HG03196 (cell line): ENCODE measurements around the gene STX1B.
"Not testable (repeated sequence)": the region's sequence is repeated elsewhere in the genome, so short reads cannot be mapped to it uniquely, and the experiment has no call there.

Experiments
- ATAC-seq: cut with Tn5 transposase; IDR thresholded peaks from one replicate; pipeline ENCODE4 v1.9.1; 2021; ENCODE audit not compliant: unreplicated experiment

STX1B gene

DNA sequence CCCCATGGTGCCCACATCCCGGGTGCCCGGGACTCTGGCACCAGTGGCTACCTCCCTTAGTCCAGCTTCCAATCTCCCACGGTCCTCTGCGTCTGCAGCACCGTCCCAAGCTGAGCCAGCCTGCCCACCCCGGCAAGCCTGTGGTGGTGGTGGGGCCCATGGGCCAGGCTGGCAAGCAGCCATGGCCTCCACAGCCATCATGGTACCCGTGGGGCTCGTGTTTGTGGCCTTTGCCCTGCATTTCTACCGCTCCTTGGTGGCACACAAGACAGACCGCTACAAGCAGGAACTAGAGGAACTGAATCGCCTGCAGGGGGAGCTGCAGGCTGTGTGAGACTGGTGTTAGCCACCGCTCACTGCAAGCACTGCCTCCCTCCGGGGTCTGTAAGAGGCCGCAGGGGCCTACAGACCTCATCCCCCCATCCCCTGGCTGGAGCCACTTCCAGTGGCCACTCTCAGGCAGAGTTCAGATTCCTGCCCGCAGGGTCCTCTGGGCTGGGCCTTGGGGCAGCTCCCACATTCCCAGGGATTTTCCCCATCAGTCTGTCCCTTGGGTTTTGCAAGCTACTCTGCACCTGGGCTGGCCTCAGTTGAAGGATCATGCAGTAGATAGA, 56.8 kb downstream of the STX1B start:
- ATAC-seq = no peak

DNA sequence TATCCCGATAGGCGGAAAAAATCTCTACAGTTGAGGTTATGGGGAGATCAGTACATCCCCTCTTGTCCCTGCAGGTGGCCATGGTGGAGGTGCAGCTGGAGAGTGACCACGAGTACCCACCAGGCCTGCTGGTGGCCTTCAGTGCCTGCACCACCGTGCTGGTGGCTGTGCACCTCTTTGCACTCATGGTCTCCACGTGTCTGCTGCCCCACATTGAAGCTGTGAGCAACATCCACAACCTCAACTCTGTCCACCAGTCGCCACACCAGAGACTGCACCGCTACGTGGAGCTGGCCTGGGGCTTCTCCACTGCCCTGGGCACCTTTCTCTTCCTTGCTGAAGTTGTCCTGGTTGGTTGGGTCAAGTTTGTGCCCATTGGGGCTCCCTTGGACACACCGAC, 57.3 kb downstream of the STX1B start:
- ATAC-seq = no peak

DNA sequence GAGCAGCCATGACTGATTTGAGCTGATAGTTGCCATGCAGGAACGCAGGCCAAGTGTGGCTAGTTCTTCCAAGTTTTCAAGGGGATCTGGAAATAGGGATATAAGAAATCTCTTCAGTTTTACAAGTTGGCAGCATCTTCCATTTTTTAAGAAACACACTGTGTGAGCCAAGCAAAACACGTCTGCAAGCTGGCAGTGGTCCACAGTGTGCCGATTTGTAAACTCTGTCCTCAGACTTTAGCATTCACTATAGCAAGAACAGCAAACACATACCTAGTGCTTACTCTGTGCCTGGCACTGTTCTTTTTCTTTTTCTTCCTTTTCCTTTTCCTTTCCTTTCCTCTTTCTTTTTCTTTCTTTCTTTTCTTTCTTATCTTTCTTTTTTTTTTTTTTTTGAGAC, 58.7 kb downstream of the STX1B start:
- ATAC-seq = no peak

DNA sequence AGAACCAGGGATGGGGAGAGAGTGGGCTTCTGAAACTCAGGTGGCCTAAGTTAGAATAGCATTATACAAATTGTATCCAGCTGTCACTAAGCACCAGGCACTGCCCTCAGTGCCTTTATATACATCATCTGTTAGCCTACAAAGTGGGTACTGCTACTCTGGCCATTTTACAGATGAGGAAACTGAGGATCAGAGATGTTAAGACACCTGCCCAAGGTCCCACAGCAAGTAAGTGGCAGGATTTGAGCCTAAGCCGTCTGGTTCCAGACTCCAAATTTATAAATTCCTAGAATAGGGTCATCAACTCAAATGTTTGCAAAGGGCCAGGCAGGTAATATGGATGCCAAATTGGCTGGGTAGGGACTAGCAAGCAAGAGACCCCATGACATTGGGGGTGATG, 59.2 kb downstream of the STX1B start:
- ATAC-seq = no peak

DNA sequence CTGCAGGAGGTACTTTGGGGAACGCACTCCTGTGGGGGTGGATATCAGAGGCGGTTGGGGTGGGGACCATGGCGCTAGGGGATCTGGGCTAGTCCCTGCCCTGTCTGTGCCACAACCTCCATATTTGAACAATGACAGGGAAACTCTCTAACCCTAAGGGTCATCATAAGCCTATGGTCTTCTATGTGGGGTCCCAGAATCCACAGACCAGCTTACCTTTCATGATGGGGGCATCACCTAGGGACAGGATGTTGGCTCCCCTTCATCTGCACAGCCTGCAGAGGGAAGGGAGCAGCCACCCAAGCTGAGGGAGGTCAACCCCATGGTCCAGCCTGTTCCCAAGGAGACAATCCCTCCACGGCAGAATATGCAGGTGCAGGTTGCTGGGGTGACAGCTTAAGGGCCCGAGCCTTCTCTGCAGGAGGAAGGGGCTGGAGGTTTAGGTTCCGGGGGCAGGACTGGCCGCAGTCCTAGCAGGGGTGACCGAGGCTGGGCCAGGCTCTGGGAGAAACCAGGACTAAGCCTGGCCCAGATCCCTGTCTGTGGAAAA, 59.8 kb downstream of the STX1B start:
- ATAC-seq = no peak

DNA sequence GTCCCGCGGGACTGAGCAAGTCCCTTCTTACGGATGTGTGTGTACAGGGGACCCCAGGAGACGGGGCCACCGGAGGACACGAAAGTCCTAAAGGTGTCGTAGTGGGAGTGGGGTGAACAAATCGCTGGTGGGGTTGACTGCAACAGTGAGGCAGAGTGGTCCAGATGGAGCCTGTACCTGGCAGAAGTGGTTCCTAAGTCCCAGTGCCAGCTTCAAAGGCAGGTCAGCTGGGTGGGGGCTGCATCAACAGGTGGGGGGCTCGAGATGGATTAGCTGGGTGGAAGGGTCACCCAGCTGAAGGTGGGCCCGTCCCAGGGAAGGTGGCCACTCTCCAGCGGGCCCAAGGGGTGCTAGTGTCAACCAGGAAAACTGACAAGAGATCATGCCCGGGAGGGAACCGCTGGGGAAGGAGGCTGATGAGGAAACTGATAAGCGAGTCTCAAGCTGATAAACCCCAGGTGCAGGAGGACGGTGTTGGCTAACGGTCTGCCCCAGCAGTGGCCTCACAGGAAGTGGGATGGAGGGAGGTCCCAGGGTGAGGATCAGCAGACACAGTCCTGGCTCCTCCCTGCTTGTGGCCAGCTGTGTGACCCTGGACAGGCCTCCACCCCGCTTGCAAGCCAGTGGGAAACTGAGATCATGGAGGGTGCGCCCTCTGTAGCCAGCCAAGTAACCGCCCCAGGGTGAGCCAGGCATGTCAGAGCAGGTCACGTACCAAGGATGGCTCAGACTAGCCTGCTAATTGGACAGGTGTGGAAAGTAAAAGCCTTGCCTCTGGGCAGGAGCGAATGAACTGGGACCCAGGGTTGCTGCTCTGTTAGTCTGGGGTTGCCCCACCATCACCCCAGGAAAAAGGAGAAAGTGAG, 60.6 kb downstream of the STX1B start:
- ATAC-seq = peak; percentile 54

DNA sequence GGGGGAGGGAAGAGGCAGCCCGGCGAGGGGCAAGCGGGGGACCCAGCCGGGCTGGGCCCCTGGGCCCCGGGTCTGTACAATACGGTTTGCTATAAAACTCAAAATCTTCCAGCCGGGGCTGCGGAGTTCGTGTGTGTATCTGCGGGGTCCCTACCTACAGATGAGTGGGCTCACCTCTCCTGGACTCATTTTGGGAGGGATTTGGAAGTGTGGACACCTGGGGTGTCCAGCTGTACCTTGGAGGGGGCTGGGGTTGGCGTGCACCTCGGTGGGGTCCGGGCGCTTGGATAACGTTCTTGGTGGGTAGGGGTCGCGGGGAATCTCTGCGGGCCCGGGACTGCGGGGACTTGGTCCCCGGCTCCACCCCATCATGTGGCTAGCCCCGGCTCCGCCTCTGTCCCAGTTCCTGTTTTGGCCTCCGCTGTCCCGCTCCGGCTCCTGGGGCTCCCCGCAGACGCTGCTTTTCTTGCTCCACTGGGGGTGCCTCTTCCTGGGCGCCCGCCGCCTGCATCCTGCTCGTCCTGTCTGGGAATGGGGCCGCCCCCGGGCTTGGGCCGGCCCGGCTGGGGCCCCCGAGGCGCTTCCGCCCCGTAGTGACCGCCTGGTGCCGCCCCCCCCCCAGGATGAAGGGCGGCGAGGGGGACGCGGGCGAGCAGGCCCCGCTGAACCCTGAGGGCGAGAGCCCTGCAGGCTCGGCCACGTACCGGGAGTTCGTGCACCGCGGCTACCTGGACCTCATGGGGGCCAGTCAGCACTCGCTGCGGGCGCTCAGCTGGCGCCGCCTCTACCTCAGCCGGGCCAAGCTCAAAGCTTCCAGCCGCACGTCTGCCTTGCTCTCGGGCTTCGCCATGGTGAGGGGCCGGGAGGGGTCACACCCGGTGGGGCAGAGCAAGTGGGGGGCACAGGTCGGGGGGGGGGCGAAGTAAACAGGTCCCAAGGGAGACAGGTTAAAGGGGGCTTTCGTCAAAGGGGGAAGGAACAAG, 61.5 kb downstream of the STX1B start, which contains the start of gene ORAI3:
Gene ORAI3, plus strand, starts transcription at position 402 of the 983 bp plus-strand sequence. Its CDS starts 222 bp downstream, at position 624.
- ATAC-seq = peak; percentile 53

DNA sequence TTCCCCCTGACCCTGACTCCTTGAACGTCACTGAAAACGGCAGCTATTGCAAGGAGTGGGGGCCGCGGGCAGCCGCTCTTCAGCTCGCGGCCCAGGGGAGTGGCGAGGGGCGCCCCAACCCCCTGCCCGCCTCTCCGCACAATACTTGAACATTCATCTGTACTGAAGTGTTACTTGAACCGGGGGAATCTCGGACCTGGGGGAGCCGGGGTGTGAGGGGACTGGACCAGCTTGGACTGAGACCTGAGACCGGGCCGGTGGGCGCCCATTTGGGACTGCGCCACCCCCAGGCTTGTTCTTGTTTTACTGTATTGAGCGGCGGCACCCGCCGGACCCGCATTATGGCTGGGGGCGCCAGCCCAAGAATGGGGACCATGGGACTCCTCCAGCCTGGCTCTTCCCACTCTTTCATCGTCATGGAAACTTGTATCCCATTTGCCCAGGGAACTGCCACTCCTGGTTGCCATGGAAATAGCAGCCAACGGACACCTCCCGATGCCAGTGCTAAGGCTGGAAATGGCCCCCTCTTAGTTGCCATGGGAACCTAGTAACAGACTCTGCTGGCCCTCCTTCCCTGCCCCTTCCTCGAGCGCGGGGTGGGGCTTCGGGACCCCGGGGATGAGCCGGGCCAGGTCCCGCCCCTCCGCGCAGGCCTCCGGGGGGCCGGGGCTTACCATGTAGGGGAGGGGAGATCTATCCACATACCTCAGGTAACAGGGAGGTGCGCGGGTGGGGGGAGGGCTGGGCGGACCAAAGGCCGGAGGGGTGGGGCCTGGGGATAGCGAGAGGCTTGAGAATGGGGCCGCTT, 62.4 kb downstream of the STX1B start:
- no peak for ATAC-seq

DNA sequence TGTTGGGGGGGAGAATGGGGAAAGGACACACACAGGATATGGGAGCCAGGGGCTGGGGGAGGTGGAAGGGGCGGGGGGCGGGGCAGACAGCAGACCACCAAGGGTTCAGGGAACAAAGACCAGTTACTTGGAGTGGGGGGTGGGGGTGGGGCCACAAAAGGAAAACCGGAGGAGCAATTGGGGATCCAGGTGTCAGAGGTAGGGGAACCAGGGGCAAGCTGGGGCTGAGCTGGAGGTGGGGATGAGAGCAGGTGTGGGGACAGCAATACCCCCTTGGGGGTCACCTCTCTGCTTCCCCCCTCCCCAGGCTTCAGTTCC, 62.9 kb downstream of the STX1B start:
- no peak for ATAC-seq

DNA sequence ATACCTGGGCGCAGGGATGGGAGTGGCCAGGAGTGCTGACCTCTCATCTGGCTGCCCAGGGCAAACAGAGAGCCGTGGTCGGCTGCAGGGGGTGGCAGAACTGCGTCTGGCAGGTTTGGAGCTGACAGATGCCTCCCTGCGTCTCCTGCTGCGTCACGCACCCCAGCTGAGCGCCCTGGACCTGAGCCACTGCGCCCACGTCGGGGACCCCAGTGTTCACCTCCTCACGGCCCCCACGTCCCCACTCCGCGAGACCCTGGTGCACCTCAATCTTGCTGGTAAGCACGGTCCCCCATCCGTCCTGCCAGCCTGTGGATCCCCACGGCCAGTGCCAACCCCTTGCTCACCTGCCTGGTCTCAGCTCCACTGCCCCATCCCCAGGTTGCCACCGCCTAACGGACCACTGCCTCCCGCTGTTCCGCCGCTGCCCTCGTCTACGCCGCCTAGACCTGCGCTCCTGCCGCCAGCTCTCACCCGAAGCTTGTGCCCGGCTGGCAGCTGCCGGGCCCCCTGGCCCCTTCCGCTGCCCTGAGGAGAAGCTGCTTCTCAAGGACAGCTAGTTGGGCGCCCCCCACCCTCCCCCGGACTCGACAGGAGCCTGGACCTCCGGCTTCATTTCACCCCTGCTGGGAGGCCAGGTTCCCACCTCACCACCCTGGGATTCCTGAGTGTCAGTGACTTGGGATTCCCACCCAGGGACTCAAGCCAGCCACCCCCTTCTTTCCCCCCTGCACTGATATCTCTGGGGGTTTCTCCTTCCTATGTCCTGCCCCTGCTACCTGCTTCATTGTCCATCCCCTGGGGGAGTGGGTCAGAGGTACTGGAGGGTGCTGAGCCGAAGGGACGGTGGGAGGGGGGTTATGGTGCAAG, 63.5 kb downstream of the STX1B start:
- no peak for ATAC-seq

DNA sequence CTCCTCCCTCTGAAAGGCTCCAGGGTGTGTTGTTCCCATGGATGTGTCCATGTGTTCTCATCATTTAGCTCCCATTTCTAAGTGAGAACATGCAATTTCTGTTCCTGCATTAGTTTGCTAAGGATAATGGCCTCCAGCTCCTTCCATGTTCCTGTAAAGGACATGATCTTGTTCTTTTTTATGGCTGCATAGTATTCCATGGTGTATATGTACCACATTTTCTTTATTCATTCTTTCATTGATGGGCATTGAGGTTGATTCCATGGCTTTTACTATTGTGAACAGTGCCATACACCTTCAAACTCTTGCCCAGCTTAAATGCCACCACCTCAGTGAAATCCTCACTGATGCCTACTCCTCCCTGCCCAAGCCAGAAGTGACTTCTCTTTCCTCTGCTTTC, 66.1 kb downstream of the STX1B start:
- ATAC-seq = no peak

DNA sequence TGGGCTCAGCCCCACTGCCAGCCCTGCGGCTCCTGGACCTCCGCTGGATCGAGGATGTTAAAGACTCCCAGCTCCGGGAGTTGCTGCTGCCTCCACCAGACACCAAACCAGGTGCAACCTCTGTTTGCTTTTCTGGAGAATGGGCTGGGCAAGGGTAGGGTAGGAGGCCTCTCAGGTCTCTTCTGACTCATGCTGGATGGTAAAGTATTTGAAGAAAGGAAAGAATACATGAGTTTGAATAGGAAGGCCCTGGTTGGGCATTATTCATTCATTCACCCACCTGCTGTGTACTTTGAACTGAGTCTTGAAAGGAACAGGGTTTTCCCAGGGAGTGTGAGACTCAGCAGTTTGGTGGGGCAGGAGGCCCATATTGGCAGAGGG, 68.0 kb downstream of the STX1B start:
- ATAC-seq = no peak

DNA sequence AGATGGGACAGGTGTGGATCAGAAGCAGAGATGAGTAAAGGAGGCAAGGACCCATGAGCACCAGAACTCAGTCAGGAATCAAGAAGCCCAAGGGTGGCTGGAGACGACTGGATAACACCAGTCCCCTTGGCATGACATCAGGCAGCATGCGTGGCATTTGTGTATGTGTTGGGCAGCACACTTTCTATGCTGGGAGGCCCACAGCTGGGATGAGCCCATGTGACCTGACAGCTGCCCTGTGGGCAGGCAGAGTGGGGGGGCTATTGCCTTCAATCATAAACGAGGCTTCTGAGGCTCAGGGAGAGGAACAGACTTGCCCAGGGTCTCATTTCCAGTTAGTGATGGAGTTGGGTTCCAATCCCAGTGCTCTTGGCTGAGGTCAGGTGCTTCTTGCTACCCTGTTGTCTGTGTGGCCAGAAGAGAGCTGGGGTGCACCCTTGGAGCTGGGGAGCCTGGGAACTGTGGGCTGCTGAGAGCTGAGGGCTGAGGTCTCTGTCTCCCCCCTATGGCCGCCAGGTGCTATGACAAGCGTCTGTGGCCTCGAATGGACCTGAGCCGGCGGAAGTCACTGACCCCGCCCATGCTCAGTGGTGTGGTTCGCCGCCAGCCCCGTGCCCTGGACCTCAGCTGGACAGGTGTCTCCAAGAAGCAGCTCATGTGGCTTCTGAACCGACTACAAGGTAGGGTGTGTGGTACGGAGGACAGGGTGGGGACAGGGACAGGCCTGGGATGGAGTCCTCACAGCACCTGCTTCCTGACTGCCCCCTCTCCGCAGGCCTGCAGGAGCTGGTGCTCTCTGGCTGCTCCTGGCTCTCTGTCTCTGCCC, 68.6 kb downstream of the STX1B start:
- peak; percentile 84 for ATAC-seq

DNA sequence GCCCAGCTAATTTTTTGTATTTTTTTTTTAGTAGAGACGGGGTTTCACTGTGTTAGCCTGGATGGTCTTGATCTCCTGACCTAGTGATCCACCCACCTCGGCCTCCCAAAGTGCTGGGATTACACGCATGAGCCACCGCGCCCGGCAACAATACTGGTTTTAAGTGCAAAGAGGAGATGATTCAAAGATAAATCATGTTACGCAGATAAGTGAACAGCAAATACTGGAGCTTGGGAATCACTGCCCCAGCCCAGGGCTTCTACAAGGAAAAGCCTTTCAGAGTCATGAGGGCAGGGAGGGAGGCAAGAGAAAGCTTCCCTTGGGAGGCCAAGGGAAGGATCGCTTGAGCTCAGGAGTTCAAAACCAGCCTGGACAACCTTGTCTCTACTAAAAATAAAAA, 70.9 kb downstream of the STX1B start:
- not testable (repeated sequence) for ATAC-seq
